Limb (tissue), 2 donors: ENCODE data around the gene C20orf204.
A peak's percentile ranks its signal among the peaks of the same experiment; 100 is the strongest.
"Not testable (repeated sequence)": the region's sequence is repeated elsewhere in the genome, so short reads cannot be mapped to it uniquely, and the experiment has no call there.

Experiments used
- DNase-seq, 2 donors: peaks; one replicate each; pipeline ENCODE4 v3.0.0-alpha.2; 2016; ENCODE audit errors: extremely low spot score in 2 of 2

Gene C20orf204

GRCh38 chr20:64083378-64083803 is 47.4 kb downstream of the C20orf204 start:
- peak; percentile 60 to 86 for DNase-seq

GRCh38 chr20:64083804-64084684 is 48.1 kb downstream of the C20orf204 start, which contains the start of gene LKAAEAR1:
Gene LKAAEAR1, minus strand, starts transcription at chr20:64084398. Its CDS starts 179 bp downstream, at chr20:64084219.
- DNase-seq: no peak

- no peak for DNase-seq
Observed at GRCh38 chr20:64084685-64085152, 48.7 kb downstream of the C20orf204 start.

- no peak for DNase-seq
Observed at GRCh38 chr20:64086801-64087200, 50.8 kb downstream of the C20orf204 start.

- not testable (repeated sequence) for DNase-seq
Observed at GRCh38 chr20:64087226-64087825, 51.3 kb downstream of the C20orf204 start.

- not testable (repeated sequence) for DNase-seq
Observed at GRCh38 chr20:64088586-64088985, 52.6 kb downstream of the C20orf204 start.
